Peyer's patch (tissue), 4 donors: ENCODE measurements around the gene DNMT3A. TPM values are rescaled to one million over a fixed set of nuclear protein-coding genes. Genes with fewer than 3 reads are reported as not detected.

Source experiments
- DNase-seq, 3 donors: peaks; one replicate each; pipeline ENCODE4 v3.0.0-alpha.2; 2017 to 2019
- H3K27ac ChIP-seq, 4 donors: fragments of 200-600 bp; sonication (generic); one replicate each; pipeline ENCODE4 v1.5.1; 2016 to 2019
- H3K27me3 ChIP-seq, 2 donors: fragments of 200-600 bp; sonication (generic); one replicate each; pipeline ENCODE4 v1.5.1; 2019
- H3K36me3 ChIP-seq, 3 donors: fragments of 200-600 bp; sonication (generic); one replicate each; pipeline ENCODE4 v1.5.1; 2016 to 2019
- H3K4me1 ChIP-seq, 4 donors: fragments of 200-600 bp; sonication (generic); one replicate each; pipeline ENCODE4 v1.5.1; 2016 to 2019
- H3K4me3 ChIP-seq, 4 donors: fragments of 200-600 bp; sonication (generic); 1 replicate in 3 of 4; 2 replicates in 1 of 4; pipeline ENCODE4 v1.5.1; 2016 to 2019; ENCODE audit warnings: mild to moderate bottlenecking in 1 of 4
- H3K9me3 ChIP-seq, 4 donors: fragments of 200-600 bp; sonication (generic); one replicate each; pipeline ENCODE4 v1.5.1; 2016 to 2019; ENCODE audit warnings: mild to moderate bottlenecking in 1 of 4
- CTCF ChIP-seq, 6 experiments: fragments of 450-650 bp in 4 of 6; fragments of 200-600 bp in 2 of 6; sonication (generic) in 1 of 6; IDR thresholded peaks; one replicate each; pipeline ENCODE4 v1.5.1; 2017 to 2019; ENCODE audit warnings: antibody characterized with exemption in 6 of 6, mild to moderate bottlenecking in 3 of 6, moderate library complexity in 1 of 6
- POLR2A ChIP-seq, 2 donors: fragments of 450-650 bp; IDR thresholded peaks; one replicate each; pipeline ENCODE4 v1.5.1; 2017; ENCODE audit warnings: antibody characterized with exemption in 2 of 2, mild to moderate bottlenecking in 2 of 2, moderate library complexity in 2 of 2
- total RNA-seq, 4 donors: library from RNA; depleted of rRNA; stranded (reverse); fragments of >200 nt; gene quantifications; one replicate each; pipeline ENCODE4 v1.1.0, GENCODE V29; 2016

Gene DNMT3A
- total RNA-seq, 4 donors from 2014 or later, result 10.7 to 126 (median 27.7) TPM

DNA sequence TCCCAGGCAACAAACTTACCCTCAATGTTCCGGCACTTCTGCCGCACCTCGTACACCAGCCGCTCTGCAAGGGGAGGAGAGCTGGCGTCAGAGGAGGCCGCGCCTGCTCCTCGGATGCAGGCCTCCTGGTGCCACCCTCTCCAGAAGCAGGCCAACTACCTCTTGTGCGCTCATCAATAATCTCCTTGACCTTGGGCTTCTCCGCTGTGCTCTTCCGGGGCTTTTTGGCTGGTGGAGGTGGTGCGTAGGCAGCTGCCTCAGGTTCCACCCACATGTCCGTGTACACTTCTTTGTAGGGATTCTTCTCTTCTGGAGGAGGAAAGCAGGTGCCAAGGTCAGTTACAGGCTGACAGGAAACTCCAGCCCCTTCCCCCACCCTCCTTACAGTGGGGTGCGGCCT, 95.7 kb downstream of the DNMT3A start:
- DNase-seq, result no peak
- Histone ChIP-seq H3K4me1 (peaks cover 0 to 5% (median under 1%) of the 10 kb centered on the region in 4 donors), H3K4me3 (no peak overlapping the region), H3K9me3 (no peaks in the 10 kb centered on the region), H3K36me3 (peaks cover 0 to 68% (median 0%) of the 10 kb centered on the region in 3 donors), H3K27me3 (no peaks in the 10 kb centered on the region), H3K27ac (no peak overlapping the region)
- no peak for TF ChIP-seq CTCF (IDR thresholded peaks at IDR 0.05)
- no peak for TF ChIP-seq POLR2A (IDR thresholded peaks at IDR 0.05)

GRCh38 chr2:25245141-25245540, 96.6 kb downstream of the DNMT3A start:
- H3K27ac ChIP-seq, result no peak overlapping the region
- TF ChIP-seq CTCF (IDR thresholded peaks at IDR 0.05) (no peak), POLR2A (IDR thresholded peaks at IDR 0.05) (no peak)
- no peaks in the 10 kb centered on the region for H3K9me3 ChIP-seq
- H3K4me3 ChIP-seq, result no peak overlapping the region
- DNase-seq, result no peak
- no peaks in the 10 kb centered on the region for H3K4me1 ChIP-seq
- no peaks in the 10 kb centered on the region for H3K27me3 ChIP-seq
- peaks cover 0 to 77% (median 0%) of the 10 kb centered on the region in 3 donors for H3K36me3 ChIP-seq

DNA sequence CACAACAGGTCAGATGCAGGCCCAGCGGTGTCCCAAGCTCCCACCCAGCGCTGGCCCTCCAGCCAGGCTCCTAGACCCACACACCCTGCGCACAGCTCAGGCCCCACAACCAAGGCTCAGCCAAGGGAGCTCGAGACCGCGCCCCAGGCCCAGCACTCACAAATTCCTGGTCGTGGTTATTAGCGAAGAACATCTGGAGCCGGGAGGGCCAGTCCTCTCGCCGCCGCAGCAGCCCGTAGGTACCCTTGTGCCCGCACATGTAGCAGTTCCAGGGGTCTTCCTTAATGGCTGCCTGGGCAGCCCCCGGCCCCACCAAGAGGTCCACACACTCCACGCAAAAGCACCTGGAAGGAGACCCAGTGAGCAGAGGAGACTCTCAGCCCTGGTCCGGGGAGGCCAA, 97.7 kb downstream of the DNMT3A start:
- no peak for DNase-seq
- H3K27me3 ChIP-seq, result no peaks in the 10 kb centered on the region
- H3K27ac ChIP-seq, result no peak overlapping the region
- H3K4me1 ChIP-seq, result no peaks in the 10 kb centered on the region
- H3K9me3 ChIP-seq, result no peaks in the 10 kb centered on the region
- peaks cover 0 to 88% (median 0%) of the 10 kb centered on the region in 3 donors for H3K36me3 ChIP-seq
- H3K4me3 ChIP-seq, result no peak overlapping the region
- TF ChIP-seq POLR2A (IDR thresholded peaks at IDR 0.05) (no peak), CTCF (IDR thresholded peaks at IDR 0.05) (no peak)

DNA sequence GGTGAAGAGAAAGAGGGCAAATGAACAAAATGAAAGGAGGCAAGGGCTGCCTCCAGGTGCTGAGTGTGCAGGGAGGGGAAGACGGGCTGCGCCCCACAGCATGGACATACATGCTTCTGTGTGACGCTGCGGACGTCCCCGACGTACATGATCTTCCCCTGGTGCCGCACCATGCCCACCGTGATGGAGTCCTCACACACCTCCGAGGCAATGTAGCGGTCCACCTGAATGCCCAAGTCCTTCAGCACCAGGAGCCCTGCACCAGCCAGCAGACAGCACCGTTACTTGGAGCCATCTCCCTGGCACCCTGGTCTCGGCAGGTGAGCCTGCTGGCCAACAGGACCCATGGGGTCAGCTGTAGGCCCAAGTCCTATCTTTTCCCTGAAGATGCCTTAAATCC, 100.3 kb downstream of the DNMT3A start:
- no peaks in the 10 kb centered on the region for H3K27me3 ChIP-seq
- H3K4me3 ChIP-seq, result no peak overlapping the region
- no peak for DNase-seq
- H3K9me3 ChIP-seq, result no peaks in the 10 kb centered on the region
- TF ChIP-seq POLR2A (IDR thresholded peaks at IDR 0.05) (no peak), CTCF (IDR thresholded peaks at IDR 0.05) (no peak)
- H3K36me3 ChIP-seq, result peaks cover 0 to 94% (median 0%) of the 10 kb centered on the region in 3 donors
- no peaks in the 10 kb centered on the region for H3K4me1 ChIP-seq
- H3K27ac ChIP-seq, result no peak overlapping the region

DNA sequence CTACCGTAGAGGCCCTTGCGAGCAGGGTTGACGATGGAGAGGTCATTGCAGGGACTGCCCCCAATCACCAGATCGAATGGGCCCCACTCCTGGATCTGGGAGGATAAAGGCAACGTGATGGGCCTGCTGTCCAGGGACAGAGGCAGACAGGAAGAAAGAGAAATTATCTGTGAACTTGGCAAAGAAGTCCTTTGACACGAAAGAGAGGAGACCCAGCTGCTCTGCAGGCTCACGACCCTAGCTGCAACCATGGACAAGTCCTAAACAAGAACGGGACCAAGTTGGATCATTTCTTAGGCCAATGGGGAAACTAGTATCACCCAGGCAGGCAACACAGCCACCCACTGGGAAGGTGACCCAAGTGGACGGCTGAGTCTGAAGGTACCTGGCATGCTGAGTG, 101.1 kb downstream of the DNMT3A start:
- Histone ChIP-seq H3K4me1 (no peaks in the 10 kb centered on the region), H3K36me3 (peaks cover 0 to 93% (median 0%) of the 10 kb centered on the region in 3 donors), H3K27me3 (no peaks in the 10 kb centered on the region), H3K27ac (no peak overlapping the region), H3K4me3 (no peak overlapping the region), H3K9me3 (no peaks in the 10 kb centered on the region)
- DNase-seq, result no peak
- TF ChIP-seq POLR2A (IDR thresholded peaks at IDR 0.05) (no peak), CTCF (IDR thresholded peaks at IDR 0.05) (no peak)

GRCh38 chr2:25238920-25239319, 102.8 kb downstream of the DNMT3A start:
- H3K36me3 ChIP-seq, result peaks cover 0 to 92% (median 0%) of the 10 kb centered on the region in 3 donors
- TF ChIP-seq POLR2A (IDR thresholded peaks at IDR 0.05), result no peak
- TF ChIP-seq CTCF (IDR thresholded peaks at IDR 0.05), result no peak
- no peak overlapping the region for H3K4me3 ChIP-seq
- no peak overlapping the region for H3K27ac ChIP-seq
- no peaks in the 10 kb centered on the region for H3K27me3 ChIP-seq
- no peaks in the 10 kb centered on the region for H3K4me1 ChIP-seq
- DNase-seq, result no peak
- no peaks in the 10 kb centered on the region for H3K9me3 ChIP-seq
